ENCODE measurements around the gene URAD.
A peak's percentile ranks its signal among the peaks of the same experiment; 100 is the strongest.

The URAD gene

GRCh38 chr13:27954406-27954851, 34.1 kb downstream of the URAD start:
- no peak for DNase-seq

- DNase-seq, result peak; percentile 32
These were observed 34.7 kb downstream of the URAD start for GRCh38 chr13:27953676-27954405.

GRCh38 chr13:27952876-27953675, 35.4 kb downstream of the URAD start:
- DNase-seq, result no peak

GRCh38 chr13:27942972-27943371, 45.5 kb downstream of the URAD start:
- no peak for DNase-seq

- no peak for DNase-seq
These were observed 54.7 kb downstream of the URAD start for GRCh38 chr13:27933580-27934328.

- DNase-seq, result no peak
These were observed 55.4 kb downstream of the URAD start for GRCh38 chr13:27933118-27933517.

GRCh38 chr13:27929868-27930267, 58.6 kb downstream of the URAD start:
- DNase-seq, result no peak

GRCh38 chr13:27928805-27929753, 59.4 kb downstream of the URAD start:
- no peak for DNase-seq

GRCh38 chr13:27928353-27928804, 60.1 kb downstream of the URAD start:
- no peak for DNase-seq

Measured in central memory CD4-positive, alpha-beta T cell (primary cell).